Small intestine (tissue), 7 donors: ENCODE data around the gene SEMA4B. TPM values are rescaled to one million over a fixed set of nuclear protein-coding genes. Genes with fewer than 3 reads are reported as not detected.

ENCODE experiments used
- DNase-seq, 2 donors: peaks; one replicate each; pipeline versions ENCODE4 v3.0.0 to v3.0.0-alpha.2; 2013
- FAIRE-seq: peaks from 2 replicates; lab custom pipeline; 2012; peaks lifted over from hg19 to GRCh38; lab: Jason Lieb, UNC
- H3K27ac ChIP-seq, 3 donors: one replicate each; pipeline ENCODE4 v1.5.1; 2013; ENCODE audit warnings: low read length in 2 of 3, mild to moderate bottlenecking in 2 of 3, control low read depth in 1 of 3, inconsistent platforms in 1 of 3, low read depth in 1 of 3, moderate library complexity in 1 of 3
- H3K27me3 ChIP-seq, 3 donors: one replicate each; pipeline ENCODE4 v1.6.1; 2013; ENCODE audit warnings: low read length in 3 of 3, inconsistent platforms in 1 of 3; ENCODE audit not compliant: control insufficient read depth in 3 of 3, insufficient read depth in 3 of 3
- H3K36me3 ChIP-seq, 3 donors: one replicate each; pipeline ENCODE4 v1.6.1; 2013; ENCODE audit warnings: low read length in 3 of 3, inconsistent platforms in 1 of 3, low read depth in 1 of 3, mild to moderate bottlenecking in 1 of 3, moderate library complexity in 1 of 3; ENCODE audit not compliant: control insufficient read depth in 3 of 3, insufficient read depth in 2 of 3
- H3K4me1 ChIP-seq, 3 donors: one replicate each; pipeline ENCODE4 v1.6.1; 2013; ENCODE audit warnings: low read length in 2 of 3, inconsistent platforms in 1 of 3, low read depth in 1 of 3, mild to moderate bottlenecking in 1 of 3, moderate library complexity in 1 of 3; ENCODE audit not compliant: control insufficient read depth in 3 of 3, insufficient read depth in 2 of 3
- H3K4me3 ChIP-seq, 3 donors: one replicate each; pipeline ENCODE4 v1.5.1; 2013; ENCODE audit warnings: low read length in 3 of 3, control low read depth in 1 of 3, inconsistent platforms in 1 of 3, low read depth in 1 of 3, mild to moderate bottlenecking in 1 of 3, moderate library complexity in 1 of 3
- H3K9me3 ChIP-seq, 2 donors: one replicate each; pipeline ENCODE4 v1.6.1; 2013; ENCODE audit warnings: low read depth in 1 of 2, low read length in 1 of 2; ENCODE audit not compliant: control insufficient read depth in 2 of 2, insufficient read depth in 1 of 2
- WGBS, 3 donors: extraction: QIAGEN DNeasy Blood & Tissue Kit; methylation state at CpG; one replicate each; pipeline ENCODE4 v1.1.7; 2013; 5-methylcytosine and 5-hydroxymethylcytosine counted together
- polyA plus RNA-seq, 4 donors: library from polyadenylated mRNA; stranded (reverse) in 3 of 4; unstranded in 1 of 4; fragments of 200-250 nt in 3 of 4; fragments of 120-200 nt in 1 of 4; gene quantifications; one replicate each; pipeline versions ENCODE4 v1.2.1 to v1.2.3, GENCODE V29; 2013
- donor health status: healthy with polysubstance abuse.
- donor health status: control.
- donor health status: control.
- donor health status: Bipolar disorder and iron deficiency.
- donor health status: healthy.

The SEMA4B gene
- polyA plus RNA-seq, 4 donors: 26.2 to 47.2 (median 34.8) TPM

GRCh38 chr15:90212221-90213098, 11.3 kb downstream of the SEMA4B start:
- Histone ChIP-seq H3K9me3 (no peaks in the 10 kb centered on the region), H3K27me3 (no peaks in the 10 kb centered on the region), H3K4me3 (no peak overlapping the region), H3K36me3 (peaks cover 0 to 61% (median 0%) of the 10 kb centered on the region in 3 donors), H3K4me1 (peaks cover 8 to 55% (median 9%) of the 10 kb centered on the region in 3 donors), H3K27ac (peak overlapping the region; percentile 83 to 100 (median 96))
- DNase-seq (peak in 1 of 2 donors; percentile 54), FAIRE-seq (no peak)
- 41 to 68% (median 52%) methylated on average over 31 to 35 of the region's 35 CpGs for WGBS, 3 donors

- DNase-seq (peak; percentile 78 to 97), FAIRE-seq (no peak)
- peaks cover 8 to 51% (median 9%) of the 10 kb centered on the region in 3 donors for H3K4me1 ChIP-seq
- no peaks in the 10 kb centered on the region for H3K9me3 ChIP-seq
- H3K4me3 ChIP-seq: no peak overlapping the region
- H3K36me3 ChIP-seq: peaks cover 0 to 63% (median 0%) of the 10 kb centered on the region in 3 donors
- peak overlapping the region; percentile 83 to 100 (median 96) for H3K27ac ChIP-seq
- no peaks in the 10 kb centered on the region for H3K27me3 ChIP-seq
- 18 to 60% (median 34%) methylated on average over 12 of the region's 12 CpGs for WGBS, 3 donors
Observed at GRCh38 chr15:90213122-90213817, 12.1 kb downstream of the SEMA4B start.

GRCh38 chr15:90213818-90214204, 12.7 kb downstream of the SEMA4B start:
- Histone ChIP-seq H3K27me3 (no peaks in the 10 kb centered on the region), H3K9me3 (no peaks in the 10 kb centered on the region), H3K27ac (peak overlapping the region; percentile 83 to 100 (median 96)), H3K4me3 (no peak overlapping the region), H3K36me3 (peaks cover 0 to 63% (median 2%) of the 10 kb centered on the region in 3 donors), H3K4me1 (peaks cover 8 to 46% (median 9%) of the 10 kb centered on the region in 3 donors)
- FAIRE-seq (no peak), DNase-seq (no peak)
- WGBS, 3 donors: 13 to 56% (median 41%) methylated on average over 11 of the region's 11 CpGs

GRCh38 chr15:90214553-90215196, 13.5 kb downstream of the SEMA4B start:
- no peak for DNase-seq
- Histone ChIP-seq H3K4me3 (no peak overlapping the region), H3K36me3 (peaks cover 0 to 64% (median 3%) of the 10 kb centered on the region in 3 donors), H3K4me1 (peaks cover 8 to 42% (median 9%) of the 10 kb centered on the region in 3 donors), H3K9me3 (no peaks in the 10 kb centered on the region), H3K27me3 (no peaks in the 10 kb centered on the region), H3K27ac (peak overlapping the region; percentile 68 to 100 (median 83))
- no peak for FAIRE-seq
- WGBS, 3 donors: 58 to 62% (median 62%) methylated on average over 8 of the region's 8 CpGs

GRCh38 chr15:90217671-90218394, 16.7 kb downstream of the SEMA4B start:
- FAIRE-seq (no peak), DNase-seq (no peak)
- WGBS, 3 donors: 76 to 94% (median 84%) methylated on average over 9 of the region's 9 CpGs
- H3K27me3 ChIP-seq: no peaks in the 10 kb centered on the region
- H3K4me1 ChIP-seq: peaks cover 0 to 18% (median 4%) of the 10 kb centered on the region in 3 donors
- no peak overlapping the region for H3K4me3 ChIP-seq
- no peaks in the 10 kb centered on the region for H3K9me3 ChIP-seq
- H3K27ac ChIP-seq: no peak overlapping the region
- peaks cover 2 to 68% (median 6%) of the 10 kb centered on the region in 3 donors for H3K36me3 ChIP-seq

- H3K27ac ChIP-seq: no peak overlapping the region
- FAIRE-seq (no peak), DNase-seq (peak in 1 of 2 donors; percentile 52)
- H3K9me3 ChIP-seq: no peaks in the 10 kb centered on the region
- WGBS, 3 donors: 59 to 68% (median 67%) methylated on average over 16 to 17 of the region's 17 CpGs
- peaks cover 0 to 5% (median 3%) of the 10 kb centered on the region in 3 donors for H3K4me1 ChIP-seq
- peaks cover 10 to 79% (median 16%) of the 10 kb centered on the region in 3 donors for H3K36me3 ChIP-seq
- H3K27me3 ChIP-seq: no peaks in the 10 kb centered on the region
- H3K4me3 ChIP-seq: no peak overlapping the region
Observed at GRCh38 chr15:90219421-90220141, 18.5 kb downstream of the SEMA4B start.

GRCh38 chr15:90221246-90221900, 20.2 kb downstream of the SEMA4B start:
- H3K9me3 ChIP-seq: no peaks in the 10 kb centered on the region
- peaks cover 0 to 5% (median 0%) of the 10 kb centered on the region in 3 donors for H3K4me1 ChIP-seq
- peak overlapping the region in 1 of 3 donors; percentile 6 for H3K27ac ChIP-seq
- no peaks in the 10 kb centered on the region for H3K27me3 ChIP-seq
- FAIRE-seq (no peak), DNase-seq (peak; percentile 83 to 86)
- no peak overlapping the region for H3K4me3 ChIP-seq
- H3K36me3 ChIP-seq: peaks cover 19 to 87% (median 24%) of the 10 kb centered on the region in 3 donors
- 43 to 55% (median 51%) methylated on average over 14 of the region's 14 CpGs for WGBS, 3 donors
